Measurements from ENCODE around the gene CRIP3. TPM values are rescaled to one million over a fixed set of nuclear protein-coding genes. Genes with fewer than 3 reads are reported as not detected.

CRIP3 gene
- total and polyA plus RNA-seq, 2 of the 13 experiments (the other 11 are each of a cell fraction or from before 2014, with no cell fraction given) = 6.3 to 9.3 TPM

GRCh38 chr6:43307451-43308100, 1.1 kb downstream of the CRIP3 start (continued):
- no peak for TF ChIP-seq ZNF687 (CRISPR knock-in tag; IDR thresholded peaks at IDR 0.05)
- peak; percentile 12; the same call in 1 of the 2 replicates for TF ChIP-seq ZNF432 (CRISPR knock-in tag; IDR thresholded peaks at IDR 0.05; ENCODE audit: borderline replicate concordance)
- TF ChIP-seq ZNF253 (CRISPR knock-in tag; IDR thresholded peaks at IDR 0.05; ENCODE audit: borderline replicate concordance) = no peak
- TF ChIP-seq ZC3H4 (CRISPR knock-in tag; IDR thresholded peaks at IDR 0.05; ENCODE audit: borderline replicate concordance) = no peak
- no peak for TF ChIP-seq KDM3A (CRISPR knock-in tag; IDR thresholded peaks at IDR 0.05; ENCODE audit: low read depth)
- TF ChIP-seq ZNF546 (CRISPR knock-in tag; conservative IDR thresholded peaks at IDR 0.05) = 0 out of 2 replicates have a peak, but pooled peaks have one; percentile 3
- no peak for TF ChIP-seq ZNF597 (CRISPR knock-in tag; IDR thresholded peaks at IDR 0.05)
- TF ChIP-seq CHD2 (IDR thresholded peaks at IDR 0.05; ENCODE audit: low read depth, low read length) = no peak
- TF ChIP-seq ZNF138 (CRISPR knock-in tag; IDR thresholded peaks at IDR 0.05; ENCODE audit: low read depth) = no peak
- no peak for TF ChIP-seq PRPF4 (IDR thresholded peaks at IDR 0.05; ENCODE audit: low read depth, low read length, poor library complexity, severe bottlenecking)
- no peak for TF ChIP-seq CTCF (CRISPR knock-in tag; IDR thresholded peaks at IDR 0.05)
- TF ChIP-seq ZNF121 (CRISPR knock-in tag; IDR thresholded peaks at IDR 0.05) = no peak
- TF ChIP-seq ZNF34 (CRISPR knock-in tag; IDR thresholded peaks at IDR 0.05; ENCODE audit: borderline replicate concordance) = no peak
- TF ChIP-seq ZNF281 (CRISPR knock-in tag; IDR thresholded peaks at IDR 0.05; ENCODE audit: borderline replicate concordance) = peak; percentile 49; the same call in 1 of the 2 replicates
- TF ChIP-seq FOXM1 (CRISPR knock-in tag; IDR thresholded peaks at IDR 0.05) = no peak
- TF ChIP-seq ZNF276 (CRISPR knock-in tag; IDR thresholded peaks at IDR 0.05; ENCODE audit: low read depth) = no peak
- TF ChIP-seq ZNF629 (CRISPR knock-in tag; conservative IDR thresholded peaks at IDR 0.05) = no peak
